Neuronal stem cell (in vitro differentiated cells): Measurements from ENCODE around the gene AP5M1.

Source experiments
- DNase-seq: peaks from one replicate; pipeline ENCODE4 v3.0.0-alpha.2; 2013; ENCODE audit warnings: low spot score
- H2AFZ ChIP-seq: one replicate; pipeline ENCODE4 v1.6.1; 2013; ENCODE audit warnings: mild to moderate bottlenecking, low read length, inconsistent platforms
- H2AK5ac ChIP-seq: 2 replicates; pipeline ENCODE4 v1.6.1; 2013; ENCODE audit warnings: low read depth, mild to moderate bottlenecking, inconsistent platforms, low read length, moderate library complexity, mixed read lengths
- H2BK120ac ChIP-seq: 2 replicates; pipeline ENCODE4 v1.6.1; 2013; ENCODE audit warnings: low read depth, mild to moderate bottlenecking, inconsistent platforms, low read length, moderate library complexity, mixed read lengths
- H2BK12ac ChIP-seq: one replicate; pipeline ENCODE4 v1.6.1; 2013; ENCODE audit warnings: low read length, inconsistent platforms
- H2BK15ac ChIP-seq: 2 replicates; pipeline ENCODE4 v1.6.1; 2013; ENCODE audit warnings: mild to moderate bottlenecking, low read length, inconsistent platforms, mixed read lengths
- H2BK5ac ChIP-seq: one replicate; pipeline ENCODE4 v1.6.1; 2013; ENCODE audit warnings: inconsistent platforms, mild to moderate bottlenecking, low read length, moderate library complexity
- H3K14ac ChIP-seq: one replicate; pipeline ENCODE4 v1.6.1; 2013; ENCODE audit warnings: low read length, inconsistent platforms
- H3K18ac ChIP-seq: 2 replicates; pipeline ENCODE4 v1.6.1; 2013; ENCODE audit warnings: low read length, inconsistent platforms
- H3K23ac ChIP-seq: 2 replicates; pipeline ENCODE4 v1.6.1; 2013; ENCODE audit warnings: low read depth, mild to moderate bottlenecking, mixed read lengths, low read length, inconsistent platforms; ENCODE audit not compliant: poor library complexity
- H3K27ac ChIP-seq: replicated peaks from 3 replicates; pipeline ENCODE4 v1.5.1; 2013; ENCODE audit warnings: low read length, inconsistent platforms
- H3K27me3 ChIP-seq, 3 experiments: 2 replicates each; pipeline ENCODE4 v1.6.1; 2013; ENCODE audit warnings: low read length in 3 of 3, mild to moderate bottlenecking in 2 of 3, inconsistent platforms in 1 of 3, low read depth in 1 of 3, mixed read lengths in 1 of 3, moderate library complexity in 1 of 3; ENCODE audit not compliant: control insufficient read depth in 3 of 3, insufficient read depth in 3 of 3
- H3K36me3 ChIP-seq, 2 donors: replicated peaks in 1 of 2; 2 replicates each; pipeline ENCODE4 v1.6.1; 2013; ENCODE audit warnings: low read length in 2 of 2; ENCODE audit not compliant: control insufficient read depth in 2 of 2, insufficient read depth in 2 of 2
- H3K4ac ChIP-seq: 2 replicates; pipeline ENCODE4 v1.6.1; 2013; ENCODE audit warnings: inconsistent platforms, mild to moderate bottlenecking, low read length, moderate library complexity
- H3K4me1 ChIP-seq, 2 donors: 1 replicate in 1 of 2; 2 replicates in 1 of 2; pipeline ENCODE4 v1.6.1; 2013; ENCODE audit warnings: low read length in 2 of 2, low read depth in 1 of 2; ENCODE audit not compliant: control insufficient read depth in 2 of 2, insufficient read depth in 1 of 2
- H3K4me2 ChIP-seq: one replicate; pipeline ENCODE4 v1.6.1; 2013; ENCODE audit warnings: mild to moderate bottlenecking, low read length, inconsistent platforms; ENCODE audit not compliant: insufficient read depth, poor library complexity, severe bottlenecking
- H3K4me3 ChIP-seq, 2 donors: 2 replicates each; pipeline ENCODE4 v1.5.1; 2013; ENCODE audit warnings: low read length in 2 of 2, mild to moderate bottlenecking in 2 of 2, inconsistent platforms in 1 of 2, moderate library complexity in 1 of 2
- H3K79me1 ChIP-seq: one replicate; pipeline ENCODE4 v1.6.1; 2013; ENCODE audit warnings: low read depth, mild to moderate bottlenecking, inconsistent platforms, low read length, moderate library complexity
- H3K9ac ChIP-seq: one replicate; pipeline ENCODE4 v1.6.1; 2013; ENCODE audit warnings: mild to moderate bottlenecking, low read depth, low read length, inconsistent platforms; ENCODE audit not compliant: poor library complexity
- H3K9me3 ChIP-seq, 2 donors: replicated peaks in 1 of 2; 2 replicates each; pipeline versions ENCODE3 to v1.6.1; 2013; ENCODE audit warnings: low read length in 2 of 2, mild to moderate bottlenecking in 2 of 2, inconsistent platforms in 1 of 2, low read depth in 1 of 2, mixed read lengths in 1 of 2, moderate library complexity in 1 of 2; ENCODE audit not compliant: control insufficient read depth in 2 of 2, insufficient read depth in 1 of 2
- H4K8ac ChIP-seq: one replicate; pipeline ENCODE4 v1.6.1; 2013; ENCODE audit warnings: low read depth, mild to moderate bottlenecking, inconsistent platforms, low read length, moderate library complexity
- H4K91ac ChIP-seq: one replicate; pipeline ENCODE4 v1.6.1; 2013; ENCODE audit warnings: low read length, low read depth, mild to moderate bottlenecking, inconsistent platforms; ENCODE audit not compliant: poor library complexity
- WGBS, 2 donors: extraction: QIAGEN DNeasy Blood & Tissue Kit; methylation state at CpG; one replicate each; pipeline ENCODE4 v1.1.7; 2013; ENCODE audit warnings: missing lambda C conversion rate in 2 of 2, mixed read lengths in 1 of 2; ENCODE audit not compliant: insufficient read length in 2 of 2, insufficient replicate concordance in 1 of 2; ENCODE audit errors: extremely low coverage in 2 of 2; 5-methylcytosine and 5-hydroxymethylcytosine counted together

The AP5M1 gene

DNA sequence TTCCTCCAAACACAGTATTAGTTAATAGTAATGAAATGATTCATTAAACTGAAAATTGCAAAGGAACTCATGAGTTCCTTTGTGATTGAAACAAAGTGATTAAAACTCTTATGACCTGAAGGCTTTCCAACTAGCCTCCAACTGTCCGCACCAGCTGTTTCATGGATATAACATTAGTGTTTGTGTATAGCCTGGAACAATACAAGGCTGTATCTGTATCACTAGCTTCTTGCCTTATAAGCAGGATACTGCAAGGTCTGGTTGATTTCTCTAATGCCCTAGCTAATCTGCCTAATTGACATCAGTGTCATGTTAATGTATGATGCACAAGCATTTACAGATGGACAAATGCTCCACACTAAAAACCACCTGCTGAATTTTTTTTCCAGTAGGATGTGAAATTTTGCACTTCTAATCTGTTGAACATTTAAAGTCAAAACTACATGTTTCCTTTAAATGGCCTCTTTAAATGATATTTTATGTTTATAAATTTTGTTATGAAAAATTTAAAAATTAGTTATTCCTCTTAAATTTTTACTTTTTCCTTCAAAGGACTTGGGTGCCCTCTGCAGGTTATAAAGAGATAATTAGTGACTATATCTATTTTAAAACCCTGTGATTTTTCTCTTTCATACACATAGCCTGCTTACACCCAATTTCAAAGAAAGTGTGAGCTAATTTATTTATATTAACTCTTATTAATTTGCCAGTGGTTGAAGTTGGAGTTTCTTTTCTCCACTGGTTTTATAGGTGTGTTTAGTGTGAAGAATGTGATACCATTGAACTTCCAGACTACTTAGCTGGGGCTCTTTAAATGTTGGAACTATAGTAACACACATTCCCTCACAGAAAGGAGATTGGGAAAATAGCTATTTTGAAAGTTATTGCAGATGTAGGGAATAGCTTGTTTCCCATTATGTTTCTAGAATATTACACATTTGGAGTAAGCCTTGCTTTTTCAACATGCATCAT lies 25.4 kb downstream of the AP5M1 start:
- Histone ChIP-seq H4K91ac (no peak overlapping the region), H3K9ac (no peak overlapping the region), H3K4ac (no peak overlapping the region), H4K8ac (no peak overlapping the region), H2BK5ac (no peak overlapping the region), H3K18ac (no peak overlapping the region), H3K14ac (no peak overlapping the region), H2BK12ac (no peak overlapping the region), H2BK120ac (no peak overlapping the region), H3K4me2 (no peak overlapping the region), H2BK15ac (no peak overlapping the region), H3K23ac (no peak overlapping the region), H3K4me3 (no peak overlapping the region), H3K27ac (no peak overlapping the region), H2AK5ac (no peak overlapping the region), H3K4me1 (peaks cover 9 to 11% of the 10 kb centered on the region in 2 donors), H3K79me1 (no peaks in the 10 kb centered on the region), H3K9me3 (no peaks in the 10 kb centered on the region), H2AFZ (no peak overlapping the region), H3K27me3 (no peaks in the 10 kb centered on the region), H3K36me3 (peaks cover 0 to 17% of the 10 kb centered on the region in 2 donors)
- no CpG with 5 or more reads among the region's 1 CpG for WGBS, 2 donors
- DNase-seq: no peak

DNA sequence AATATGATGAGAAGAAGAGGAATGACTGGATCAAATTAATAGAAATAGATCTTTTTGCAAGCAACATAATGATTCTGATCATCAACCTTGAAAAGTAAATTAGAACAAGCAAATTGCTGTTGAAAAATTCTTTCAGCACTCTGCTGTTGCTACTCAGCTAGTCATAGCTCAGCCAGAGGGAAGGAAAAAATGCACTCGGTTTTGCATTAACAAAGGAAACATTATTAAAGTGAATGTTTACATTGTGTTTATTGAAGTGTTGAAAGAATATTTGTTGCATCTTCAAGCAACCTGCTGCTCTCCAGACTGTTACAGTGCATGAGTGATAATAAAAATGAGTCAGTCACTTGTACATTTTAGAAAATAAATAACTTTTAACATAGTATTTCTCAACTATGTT lies 26.5 kb downstream of the AP5M1 start:
- H3K4me1 ChIP-seq: peaks cover 9 to 11% of the 10 kb centered on the region in 2 donors
- no peak overlapping the region for H4K8ac ChIP-seq
- H3K36me3 ChIP-seq: peaks cover 0 to 7% of the 10 kb centered on the region in 2 donors
- DNase-seq: no peak
- no peak overlapping the region for H2BK5ac ChIP-seq
- no peak overlapping the region for H3K9ac ChIP-seq
- H4K91ac ChIP-seq: no peak overlapping the region
- H3K27ac ChIP-seq: no peak overlapping the region
- no peak overlapping the region for H3K4me3 ChIP-seq
- no peak overlapping the region for H2BK15ac ChIP-seq
- WGBS, 2 donors: no CpG with 5 or more reads among the region's 1 CpG
- H3K23ac ChIP-seq: no peak overlapping the region
- H3K14ac ChIP-seq: no peak overlapping the region
- no peak overlapping the region for H2AFZ ChIP-seq
- no peaks in the 10 kb centered on the region for H3K9me3 ChIP-seq
- H2BK120ac ChIP-seq: no peak overlapping the region
- no peak overlapping the region for H2BK12ac ChIP-seq
- no peak overlapping the region for H3K18ac ChIP-seq
- H3K79me1 ChIP-seq: no peaks in the 10 kb centered on the region
- no peak overlapping the region for H3K4ac ChIP-seq
- no peak overlapping the region for H2AK5ac ChIP-seq
- no peaks in the 10 kb centered on the region for H3K27me3 ChIP-seq
- no peak overlapping the region for H3K4me2 ChIP-seq

DNA sequence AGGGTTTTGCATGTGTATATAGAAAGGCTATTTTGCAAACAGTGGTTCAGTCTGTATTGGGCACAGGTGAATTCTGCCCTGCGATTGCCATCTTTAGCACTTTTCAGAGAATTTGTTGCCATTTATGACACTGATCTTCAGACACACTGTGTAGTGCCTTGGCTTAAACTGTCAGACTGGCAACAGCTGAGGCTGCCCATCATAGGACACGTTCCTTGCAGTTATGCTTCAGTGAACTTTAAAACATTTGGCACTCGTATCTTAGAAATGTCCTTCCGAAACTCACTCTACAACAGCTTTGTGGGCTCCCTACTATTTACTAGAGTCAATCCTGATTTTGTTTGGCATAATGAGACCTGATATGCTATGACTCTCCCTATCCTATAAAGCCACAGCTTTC lies 29.1 kb downstream of the AP5M1 start:
- DNase-seq: no peak
- Histone ChIP-seq H3K4me2 (no peak overlapping the region), H3K27me3 (no peaks in the 10 kb centered on the region), H2BK120ac (no peak overlapping the region), H3K27ac (no peak overlapping the region), H3K4me1 (peaks cover 0 to 2% of the 10 kb centered on the region in 2 donors), H3K4ac (no peak overlapping the region), H2AFZ (no peak overlapping the region), H4K8ac (no peak overlapping the region), H2BK15ac (no peak overlapping the region), H3K18ac (no peak overlapping the region), H4K91ac (no peak overlapping the region), H2AK5ac (no peak overlapping the region), H3K9ac (no peak overlapping the region), H2BK12ac (no peak overlapping the region), H3K4me3 (no peak overlapping the region), H3K14ac (no peak overlapping the region), H2BK5ac (no peak overlapping the region), H3K79me1 (no peaks in the 10 kb centered on the region), H3K9me3 (no peaks in the 10 kb centered on the region), H3K23ac (no peak overlapping the region), H3K36me3 (peaks cover 0 to 5% of the 10 kb centered on the region in 2 donors)
- WGBS, 2 donors: no CpG with 5 or more reads among the region's 4 CpGs

DNA sequence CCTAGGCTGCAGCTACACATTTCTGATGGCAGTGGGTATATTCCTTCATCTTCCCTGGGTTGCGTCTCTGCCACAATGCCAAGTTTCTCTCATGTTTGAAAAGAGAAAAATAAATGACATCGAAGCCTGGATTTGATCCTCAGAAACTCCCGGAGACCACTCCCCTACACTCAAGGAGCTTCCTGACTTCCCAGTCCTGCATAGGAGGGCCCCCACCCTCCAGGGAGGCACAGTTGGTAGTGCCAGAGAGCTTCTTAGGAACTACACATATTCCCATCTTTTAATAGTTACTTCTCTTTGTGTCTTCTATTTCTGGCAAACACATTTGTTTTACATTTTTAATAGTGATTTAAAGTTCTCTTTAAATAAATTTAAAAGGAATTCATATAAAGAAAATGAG lies 30.7 kb downstream of the AP5M1 start:
- Histone ChIP-seq H2AFZ (no peak overlapping the region), H4K91ac (no peak overlapping the region), H3K4me2 (no peak overlapping the region), H3K36me3 (peaks cover 0 to 5% of the 10 kb centered on the region in 2 donors), H3K18ac (no peak overlapping the region), H3K9ac (no peak overlapping the region), H2BK120ac (no peak overlapping the region), H3K23ac (no peak overlapping the region), H3K9me3 (no peaks in the 10 kb centered on the region), H2BK15ac (no peak overlapping the region), H2BK12ac (no peak overlapping the region), H2BK5ac (no peak overlapping the region), H3K79me1 (no peaks in the 10 kb centered on the region), H3K4me3 (no peak overlapping the region), H4K8ac (no peak overlapping the region), H3K27me3 (no peaks in the 10 kb centered on the region), H3K4me1 (no peaks in the 10 kb centered on the region), H2AK5ac (no peak overlapping the region), H3K27ac (no peak overlapping the region), H3K4ac (no peak overlapping the region), H3K14ac (no peak overlapping the region)
- WGBS, 2 donors: no CpG with 5 or more reads among the region's 3 CpGs
- DNase-seq: no peak
